Loucy (cell line): Measurements from ENCODE around the gene C5orf46.

ENCODE experiments used
- H2AFZ ChIP-seq: fragments of 200-600 bp; sonication (generic); 2 replicates; pipeline ENCODE4 v1.6.0; 2016; ENCODE audit warnings: antibody characterized with exemption, mild to moderate bottlenecking, low read length, moderate library complexity
- H3F3A ChIP-seq: fragments of 200-600 bp; 2 replicates; pipeline ENCODE4 v1.6.0; 2016; ENCODE audit warnings: antibody characterized with exemption, low read depth, mild to moderate bottlenecking
- H3K27me3 ChIP-seq: fragments of 200-600 bp; sonication (generic); 2 replicates; pipeline ENCODE4 v1.6.1; 2014; ENCODE audit warnings: low read length, mild to moderate bottlenecking; ENCODE audit not compliant: insufficient read depth, poor library complexity, severe bottlenecking
- H3K36me3 ChIP-seq: fragments of 200-600 bp; sonication (generic); 2 replicates; pipeline ENCODE4 v1.6.1; 2016; ENCODE audit warnings: low read length; ENCODE audit not compliant: insufficient read depth
- H3K4me1 ChIP-seq: fragments of 200-600 bp; sonication (generic); 2 replicates; pipeline ENCODE4 v1.5.1; 2014; ENCODE audit warnings: low read length, mild to moderate bottlenecking; ENCODE audit not compliant: insufficient read depth, poor library complexity, severe bottlenecking
- H3K4me2 ChIP-seq: fragments of 200-600 bp; sonication (generic); 2 replicates; pipeline ENCODE4 v1.6.0; 2014; ENCODE audit warnings: antibody characterized with exemption, low read length, low read depth, mild to moderate bottlenecking; ENCODE audit not compliant: poor library complexity, severe bottlenecking
- H3K4me3 ChIP-seq: fragments of 200-600 bp; sonication (generic); 2 replicates; pipeline ENCODE4 v1.5.1; 2014; ENCODE audit warnings: low read length, mild to moderate bottlenecking, mixed read lengths; ENCODE audit not compliant: poor library complexity, severe bottlenecking
- H3K79me2 ChIP-seq: fragments of 200-600 bp; sonication (generic); 2 replicates; pipeline ENCODE4 v1.6.1; 2014; ENCODE audit warnings: low read length; ENCODE audit not compliant: insufficient read depth
- H3K9ac ChIP-seq: fragments of 200-600 bp; sonication (generic); 2 replicates; pipeline ENCODE4 v1.6.0; 2014; ENCODE audit warnings: mild to moderate bottlenecking, low read depth, low read length, moderate library complexity; ENCODE audit not compliant: poor library complexity, severe bottlenecking
- H3K9me2 ChIP-seq: fragments of 200-600 bp; sonication (generic); replicated peaks from 2 replicates; pipeline ENCODE4 v1.6.1; 2016; ENCODE audit warnings: low read depth, low read length, mixed read lengths
- H3K9me3 ChIP-seq: fragments of 200-600 bp; sonication (generic); 2 replicates; pipeline ENCODE4 v1.6.1; 2014; ENCODE audit warnings: mild to moderate bottlenecking, antibody characterized with exemption, low read length, low read depth; ENCODE audit not compliant: insufficient read depth
- H4K20me1 ChIP-seq: fragments of 200-600 bp; sonication (generic); 2 replicates; pipeline ENCODE4 v1.6.0; 2014; ENCODE audit warnings: antibody characterized with exemption, low read length, mild to moderate bottlenecking; ENCODE audit not compliant: insufficient read depth, poor library complexity, severe bottlenecking
- EZH2phosphoT487 ChIP-seq: fragments of 200-600 bp; IDR thresholded peaks from 2 replicates; pipeline ENCODE4 v1.6.1; 2018; ENCODE audit warnings: antibody characterized with exemption, mild to moderate bottlenecking, moderate library complexity, borderline replicate concordance
- TF ChIP-seq, protein P1 (sequence below): fragments of 200-600 bp; sonication (generic); conservative IDR thresholded peaks from 2 replicates; pipeline ENCODE4 v1.5.1; 2014; ENCODE audit warnings: mild to moderate bottlenecking, antibody characterized with exemption, low read length

C5orf46 gene

DNA sequence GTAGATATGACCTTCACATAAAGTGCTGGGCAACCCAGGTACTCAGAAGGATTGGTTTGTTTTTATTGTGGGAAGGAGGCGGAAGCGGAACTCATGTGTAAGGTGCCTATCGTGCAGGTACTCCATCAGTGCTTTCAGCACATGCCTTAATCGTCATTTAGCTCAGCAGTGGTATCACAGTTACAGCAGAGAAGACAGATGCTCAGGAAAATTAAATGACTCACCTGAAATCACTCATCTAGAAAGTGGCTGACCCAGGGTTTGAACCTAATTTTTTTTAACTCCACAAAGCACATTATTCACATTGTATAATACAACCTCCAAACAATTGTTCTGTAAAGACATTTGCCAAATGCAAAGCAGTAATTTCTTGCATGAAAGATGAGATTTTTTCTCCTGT is 2.2 kb downstream of the C5orf46 start:
- no peak overlapping the region for H3K9ac ChIP-seq
- TF ChIP-seq EZH2phosphoT487, result no peak
- TF ChIP-seq, protein P1, sequence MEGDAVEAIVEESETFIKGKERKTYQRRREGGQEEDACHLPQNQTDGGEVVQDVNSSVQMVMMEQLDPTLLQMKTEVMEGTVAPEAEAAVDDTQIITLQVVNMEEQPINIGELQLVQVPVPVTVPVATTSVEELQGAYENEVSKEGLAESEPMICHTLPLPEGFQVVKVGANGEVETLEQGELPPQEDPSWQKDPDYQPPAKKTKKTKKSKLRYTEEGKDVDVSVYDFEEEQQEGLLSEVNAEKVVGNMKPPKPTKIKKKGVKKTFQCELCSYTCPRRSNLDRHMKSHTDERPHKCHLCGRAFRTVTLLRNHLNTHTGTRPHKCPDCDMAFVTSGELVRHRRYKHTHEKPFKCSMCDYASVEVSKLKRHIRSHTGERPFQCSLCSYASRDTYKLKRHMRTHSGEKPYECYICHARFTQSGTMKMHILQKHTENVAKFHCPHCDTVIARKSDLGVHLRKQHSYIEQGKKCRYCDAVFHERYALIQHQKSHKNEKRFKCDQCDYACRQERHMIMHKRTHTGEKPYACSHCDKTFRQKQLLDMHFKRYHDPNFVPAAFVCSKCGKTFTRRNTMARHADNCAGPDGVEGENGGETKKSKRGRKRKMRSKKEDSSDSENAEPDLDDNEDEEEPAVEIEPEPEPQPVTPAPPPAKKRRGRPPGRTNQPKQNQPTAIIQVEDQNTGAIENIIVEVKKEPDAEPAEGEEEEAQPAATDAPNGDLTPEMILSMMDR, result no peak
- no peaks in the 10 kb centered on the region for H3F3A ChIP-seq
- no peak overlapping the region for H3K4me3 ChIP-seq
- H3K36me3 ChIP-seq, result no peaks in the 10 kb centered on the region
- no peaks in the 10 kb centered on the region for H3K27me3 ChIP-seq
- H4K20me1 ChIP-seq, result no peaks in the 10 kb centered on the region
- H3K9me2 ChIP-seq, result no peaks in the 10 kb centered on the region
- no peaks in the 10 kb centered on the region for H3K79me2 ChIP-seq
- no peaks in the 10 kb centered on the region for H3K9me3 ChIP-seq
- no peaks in the 10 kb centered on the region for H3K4me1 ChIP-seq
- no peak overlapping the region for H2AFZ ChIP-seq
- no peak overlapping the region for H3K4me2 ChIP-seq

DNA sequence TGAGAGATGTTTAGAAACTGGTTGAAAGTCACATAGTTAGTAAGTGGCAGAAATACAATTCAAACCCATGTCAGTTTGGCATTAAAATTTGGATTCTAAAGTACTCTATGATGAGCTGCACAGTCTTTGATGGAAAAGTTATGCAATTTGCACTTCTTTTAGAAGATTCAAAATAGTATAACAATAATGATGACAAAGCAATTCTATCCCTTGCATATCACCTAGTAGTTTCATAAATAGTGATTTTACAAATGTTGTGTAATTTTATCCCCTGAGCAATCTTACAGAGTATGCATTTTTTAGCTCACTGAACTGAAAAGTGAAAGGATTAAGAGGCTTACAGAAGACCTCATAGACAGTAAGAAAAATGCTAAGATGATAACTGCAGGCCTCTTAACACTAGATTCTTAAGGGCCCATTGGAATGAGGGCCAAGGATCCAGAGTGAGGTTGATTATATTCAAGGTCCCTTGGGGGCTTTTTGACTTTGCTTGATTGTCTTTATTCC is 3.7 kb downstream of the C5orf46 start:
- no peak for TF ChIP-seq EZH2phosphoT487
- TF ChIP-seq, protein P1, result no peak

DNA sequence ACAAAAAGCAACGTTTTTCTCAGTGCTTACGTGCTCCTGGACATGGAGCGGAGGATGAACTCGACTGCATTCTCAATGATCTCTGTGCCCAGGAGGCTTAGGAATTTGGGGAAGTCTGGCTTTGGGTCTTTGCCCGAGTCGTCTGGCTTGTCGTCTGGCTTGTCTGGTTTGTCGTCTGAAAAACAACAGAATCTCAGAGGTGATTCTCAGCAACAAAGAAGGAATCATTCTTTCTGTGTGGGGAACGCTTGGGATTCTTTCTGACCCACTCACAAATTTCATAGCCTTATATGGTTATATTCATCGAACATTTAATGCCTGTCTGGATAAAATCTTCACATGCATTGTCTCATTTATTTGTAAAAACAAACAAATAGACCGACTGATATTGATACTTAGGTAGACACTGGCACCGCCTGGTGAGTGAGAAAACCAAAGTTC is 4.7 kb downstream of the C5orf46 start:
- no peak overlapping the region for H2AFZ ChIP-seq
- H3K79me2 ChIP-seq, result no peaks in the 10 kb centered on the region
- no peak overlapping the region for H3K9ac ChIP-seq

More for the DNA sequence above, 3.7 kb downstream of the C5orf46 start:
- Histone ChIP-seq H3K9ac (no peak overlapping the region), H3K9me3 (no peaks in the 10 kb centered on the region), H3K27me3 (no peaks in the 10 kb centered on the region), H3K4me2 (no peak overlapping the region), H2AFZ (no peak overlapping the region), H3K79me2 (no peaks in the 10 kb centered on the region), H3K9me2 (no peaks in the 10 kb centered on the region), H3K4me1 (no peaks in the 10 kb centered on the region), H4K20me1 (no peaks in the 10 kb centered on the region), H3F3A (no peaks in the 10 kb centered on the region), H3K36me3 (no peaks in the 10 kb centered on the region), H3K4me3 (no peak overlapping the region)

DNA sequence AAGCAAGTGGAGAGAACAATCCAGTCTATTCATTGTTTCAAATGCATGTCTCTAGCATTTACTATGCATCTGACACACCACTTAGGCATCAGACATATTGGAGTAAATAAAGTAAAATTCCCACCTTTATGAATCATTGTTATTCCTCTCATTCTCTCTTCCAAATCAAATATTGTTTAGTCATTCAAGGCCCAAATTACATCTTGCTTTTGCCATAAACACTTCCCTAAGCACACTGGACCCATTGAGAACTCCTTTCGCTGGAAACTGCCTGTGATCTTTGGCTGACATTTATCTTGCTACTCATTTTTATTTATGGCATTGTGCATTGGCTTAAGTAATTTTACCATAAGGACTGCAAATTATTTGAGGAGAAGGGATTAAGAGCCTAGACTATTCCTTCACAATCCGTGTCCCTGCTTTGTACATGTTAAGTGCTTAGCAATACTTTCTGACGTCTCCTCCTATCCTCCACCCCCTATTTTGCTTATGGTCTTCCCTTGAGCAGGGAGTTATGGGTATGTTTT is 7.4 kb downstream of the C5orf46 start:
- H3K27me3 ChIP-seq, result no peaks in the 10 kb centered on the region
- no peaks in the 10 kb centered on the region for H3K9me2 ChIP-seq
- H3K4me3 ChIP-seq, result no peak overlapping the region
- TF ChIP-seq EZH2phosphoT487, result no peak
- TF ChIP-seq, protein P1, result no peak
- no peaks in the 10 kb centered on the region for H3F3A ChIP-seq
- no peaks in the 10 kb centered on the region for H4K20me1 ChIP-seq
- no peak overlapping the region for H3K4me2 ChIP-seq
- no peak overlapping the region for H2AFZ ChIP-seq
- no peaks in the 10 kb centered on the region for H3K4me1 ChIP-seq
- H3K9me3 ChIP-seq, result no peaks in the 10 kb centered on the region
- H3K79me2 ChIP-seq, result no peaks in the 10 kb centered on the region
- no peak overlapping the region for H3K9ac ChIP-seq
- no peaks in the 10 kb centered on the region for H3K36me3 ChIP-seq

More for the DNA sequence above, 4.7 kb downstream of the C5orf46 start:
- Histone ChIP-seq H3K9me3 (no peaks in the 10 kb centered on the region), H3K4me3 (no peak overlapping the region), H3K9me2 (no peaks in the 10 kb centered on the region), H3F3A (no peaks in the 10 kb centered on the region), H3K4me1 (no peaks in the 10 kb centered on the region), H3K36me3 (no peaks in the 10 kb centered on the region), H3K4me2 (no peak overlapping the region), H3K27me3 (no peaks in the 10 kb centered on the region), H4K20me1 (no peaks in the 10 kb centered on the region)
- no peak for TF ChIP-seq EZH2phosphoT487
